ENCODE measurements around the gene AKAP6.

Gene AKAP6

DNA sequence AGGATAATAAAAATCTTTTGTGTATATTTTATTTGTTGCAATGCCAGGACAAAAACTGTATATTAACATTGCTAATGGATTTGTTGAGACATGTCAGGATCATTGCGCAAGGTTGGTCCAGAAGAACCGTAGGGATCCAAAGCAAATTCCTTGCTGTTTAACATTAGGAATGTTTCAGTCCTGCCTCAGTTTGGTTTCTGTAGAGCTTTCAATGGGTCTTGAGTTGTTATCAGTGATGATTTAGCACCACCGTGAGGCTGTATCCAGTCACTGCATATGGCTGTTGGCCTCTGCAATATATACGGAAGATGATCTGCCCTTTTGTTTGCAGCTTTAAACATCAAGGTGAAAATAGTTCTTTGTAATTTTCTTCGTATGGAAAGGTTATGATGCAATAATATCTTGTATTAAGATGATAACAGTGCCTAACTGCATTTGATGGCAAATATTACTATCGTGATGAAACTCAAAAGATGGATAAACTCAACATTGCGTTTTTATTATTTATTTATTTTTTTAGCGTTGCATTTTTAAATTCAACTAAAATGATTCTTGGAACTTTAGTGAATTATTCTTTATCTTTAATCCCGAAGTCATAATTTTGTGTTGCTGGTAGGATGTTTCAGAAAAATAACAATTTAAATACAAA lies 231.2 kb downstream of the AKAP6 start:
- TF ChIP-seq, protein P1, sequence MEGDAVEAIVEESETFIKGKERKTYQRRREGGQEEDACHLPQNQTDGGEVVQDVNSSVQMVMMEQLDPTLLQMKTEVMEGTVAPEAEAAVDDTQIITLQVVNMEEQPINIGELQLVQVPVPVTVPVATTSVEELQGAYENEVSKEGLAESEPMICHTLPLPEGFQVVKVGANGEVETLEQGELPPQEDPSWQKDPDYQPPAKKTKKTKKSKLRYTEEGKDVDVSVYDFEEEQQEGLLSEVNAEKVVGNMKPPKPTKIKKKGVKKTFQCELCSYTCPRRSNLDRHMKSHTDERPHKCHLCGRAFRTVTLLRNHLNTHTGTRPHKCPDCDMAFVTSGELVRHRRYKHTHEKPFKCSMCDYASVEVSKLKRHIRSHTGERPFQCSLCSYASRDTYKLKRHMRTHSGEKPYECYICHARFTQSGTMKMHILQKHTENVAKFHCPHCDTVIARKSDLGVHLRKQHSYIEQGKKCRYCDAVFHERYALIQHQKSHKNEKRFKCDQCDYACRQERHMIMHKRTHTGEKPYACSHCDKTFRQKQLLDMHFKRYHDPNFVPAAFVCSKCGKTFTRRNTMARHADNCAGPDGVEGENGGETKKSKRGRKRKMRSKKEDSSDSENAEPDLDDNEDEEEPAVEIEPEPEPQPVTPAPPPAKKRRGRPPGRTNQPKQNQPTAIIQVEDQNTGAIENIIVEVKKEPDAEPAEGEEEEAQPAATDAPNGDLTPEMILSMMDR (conservative IDR thresholded peaks at IDR 0.05; ENCODE audit: low read depth, low read length), result peak; percentile 87
- DNase-seq (ENCODE audit: low read depth), result peak; percentile 93
- H3K4me3 ChIP-seq (ENCODE audit: low read depth, low read length), result no peak overlapping the region

DNA sequence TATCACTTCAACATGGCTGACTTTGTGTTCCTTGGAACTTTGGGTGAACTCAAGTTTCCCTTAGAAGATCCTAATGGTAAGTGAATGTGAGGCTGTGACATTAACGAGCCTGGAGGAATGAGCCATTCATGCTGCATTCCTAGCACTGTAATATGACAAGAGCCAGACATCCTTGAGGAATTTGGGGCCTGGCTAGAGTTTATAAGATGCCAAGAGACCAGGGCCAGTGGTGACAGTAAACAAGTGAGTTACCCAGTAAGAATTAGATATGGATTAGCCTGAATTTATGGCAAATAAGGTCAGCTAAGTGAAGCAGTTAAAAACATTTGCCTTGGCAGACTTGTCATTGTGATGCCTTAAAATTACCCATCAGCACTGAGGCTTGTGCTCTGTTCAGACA lies 232.4 kb downstream of the AKAP6 start:
- TF ChIP-seq, protein P1 (conservative IDR thresholded peaks at IDR 0.05; ENCODE audit: low read depth, low read length), result no peak
- peak; percentile 26 for DNase-seq (ENCODE audit: low read depth)
- no peak overlapping the region for H3K4me3 ChIP-seq (ENCODE audit: low read depth, low read length)

DNA sequence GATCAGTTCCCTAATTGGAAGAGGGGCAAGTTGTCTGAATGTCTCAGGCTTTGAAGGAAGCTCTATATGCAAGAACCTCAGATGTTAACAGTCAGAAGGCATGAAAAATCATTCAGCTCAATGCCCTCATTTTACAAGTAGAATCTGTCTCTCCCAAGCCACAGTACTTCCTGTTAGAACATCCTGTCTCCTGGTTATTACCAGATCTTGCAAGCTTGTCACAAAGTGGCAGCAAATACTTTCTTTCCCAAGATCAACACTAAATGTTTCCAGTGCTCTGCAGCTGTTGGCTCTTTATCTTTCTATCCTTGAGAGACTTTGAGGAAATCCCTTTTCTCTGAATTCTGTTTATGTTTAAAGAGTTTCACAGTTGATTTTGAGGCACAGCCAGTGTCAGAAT lies 235.5 kb downstream of the AKAP6 start:
- TF ChIP-seq, protein P1 (conservative IDR thresholded peaks at IDR 0.05; ENCODE audit: low read depth, low read length), result no peak
- peak; percentile 67 for DNase-seq (ENCODE audit: low read depth)
- no peak overlapping the region for H3K4me3 ChIP-seq (ENCODE audit: low read depth, low read length)

GRCh38 chr14:32565256-32565655 lies 236.2 kb downstream of the AKAP6 start:
- no peak overlapping the region for H3K4me3 ChIP-seq (ENCODE audit: low read depth, low read length)
- no peak for DNase-seq (ENCODE audit: low read depth)
- TF ChIP-seq, protein P1 (conservative IDR thresholded peaks at IDR 0.05; ENCODE audit: low read depth, low read length), result no peak

DNA sequence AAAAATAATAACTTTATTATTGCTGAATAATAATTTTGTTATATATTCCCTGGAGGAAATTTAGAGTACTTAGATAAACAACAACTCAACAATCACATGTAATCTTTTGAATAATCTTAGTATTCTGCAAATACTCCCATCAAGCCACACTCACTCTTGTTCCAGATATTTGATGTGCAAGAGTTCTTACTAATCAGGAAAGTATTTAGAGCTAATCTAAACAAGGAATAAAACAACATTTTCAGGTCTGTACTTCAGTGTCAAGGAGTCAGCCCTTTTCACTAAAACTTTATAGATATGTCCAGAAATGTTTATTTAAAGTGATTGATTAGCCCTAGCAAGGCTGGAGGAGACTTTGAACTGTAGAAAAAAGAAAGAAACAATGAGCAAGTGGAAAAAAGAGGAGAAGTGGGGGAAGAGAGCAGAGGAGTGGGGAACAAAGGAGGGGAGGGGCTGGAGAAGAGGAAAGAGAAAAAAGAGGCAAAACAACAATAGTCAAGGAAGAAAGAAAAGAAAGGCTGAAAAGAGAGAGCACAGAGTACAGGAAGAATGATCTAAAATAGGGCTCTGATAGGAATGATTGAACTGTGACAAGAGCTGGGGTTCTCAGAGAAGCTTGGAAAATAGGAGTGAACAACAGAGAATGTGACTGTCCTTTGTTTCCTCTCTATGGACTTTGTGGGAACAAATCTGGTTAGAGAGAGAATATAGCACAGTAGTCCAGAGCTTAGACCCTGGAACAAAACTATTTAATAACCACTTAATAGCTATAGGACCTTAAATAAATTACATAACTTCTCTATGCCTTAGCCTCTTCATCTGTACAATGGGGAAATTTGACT lies 238.7 kb downstream of the AKAP6 start:
- no peak overlapping the region for H3K4me3 ChIP-seq (ENCODE audit: low read depth, low read length)
- DNase-seq (ENCODE audit: low read depth), result peak; percentile 57
- TF ChIP-seq, protein P1 (conservative IDR thresholded peaks at IDR 0.05; ENCODE audit: low read depth, low read length), result no peak

DNA sequence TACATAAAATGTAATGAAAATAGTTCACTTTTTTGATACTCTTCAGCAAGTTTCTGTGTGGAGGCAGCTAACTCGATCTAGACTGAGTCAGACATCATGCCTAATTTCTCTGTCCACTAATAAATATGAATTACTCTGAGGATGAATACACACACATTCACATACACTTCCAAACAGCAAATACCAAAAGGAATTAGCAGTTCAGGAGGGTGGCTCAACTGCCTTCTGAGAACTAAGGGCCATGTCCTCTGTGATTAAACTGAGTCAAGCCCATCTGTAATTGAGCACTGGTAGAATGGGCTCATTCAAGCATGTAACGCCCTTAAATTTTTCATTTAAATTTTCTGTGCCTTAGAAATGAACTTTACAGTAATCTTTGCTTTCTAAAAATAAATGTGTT lies 242.5 kb downstream of the AKAP6 start:
- TF ChIP-seq, protein P1 (conservative IDR thresholded peaks at IDR 0.05; ENCODE audit: low read depth, low read length), result no peak
- DNase-seq (ENCODE audit: low read depth), result no peak
- no peak overlapping the region for H3K4me3 ChIP-seq (ENCODE audit: low read depth, low read length)

Data from choroid plexus epithelial cell (primary cell).